VCaP (cell line): ENCODE data around the gene TYSND1.

Source experiments
- H3K27ac ChIP-seq: fragments of 450-650 bp; 2 replicates; pipeline ENCODE4 v1.5.1; 2017
- TF ChIP-seq, protein P1 (sequence below): fragments of 450-650 bp; conservative IDR thresholded peaks from 2 replicates; pipeline ENCODE4 v1.5.1; 2017; ENCODE audit warnings: mild to moderate bottlenecking, moderate library complexity

TYSND1 gene

DNA sequence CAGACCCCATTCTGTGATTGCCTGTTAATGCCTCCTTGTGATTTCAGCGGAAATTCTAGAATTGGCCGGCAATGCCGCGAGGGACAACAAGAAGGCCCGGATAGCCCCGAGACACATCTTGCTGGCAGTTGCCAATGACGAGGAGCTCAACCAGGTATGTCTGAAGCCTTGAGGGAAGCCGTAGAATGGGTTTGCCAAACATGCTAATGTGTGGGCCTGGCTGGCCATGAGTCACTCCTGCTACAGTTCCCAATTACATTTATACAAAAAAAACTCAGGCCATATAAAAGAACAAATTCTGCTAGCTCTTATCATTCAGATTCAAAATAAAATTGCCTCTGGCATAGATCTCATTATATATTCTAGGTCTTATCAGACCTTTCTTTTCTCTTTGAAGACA lies 56.5 kb downstream of the TYSND1 start:
- no peak overlapping the region for H3K27ac ChIP-seq
- TF ChIP-seq, protein P1, sequence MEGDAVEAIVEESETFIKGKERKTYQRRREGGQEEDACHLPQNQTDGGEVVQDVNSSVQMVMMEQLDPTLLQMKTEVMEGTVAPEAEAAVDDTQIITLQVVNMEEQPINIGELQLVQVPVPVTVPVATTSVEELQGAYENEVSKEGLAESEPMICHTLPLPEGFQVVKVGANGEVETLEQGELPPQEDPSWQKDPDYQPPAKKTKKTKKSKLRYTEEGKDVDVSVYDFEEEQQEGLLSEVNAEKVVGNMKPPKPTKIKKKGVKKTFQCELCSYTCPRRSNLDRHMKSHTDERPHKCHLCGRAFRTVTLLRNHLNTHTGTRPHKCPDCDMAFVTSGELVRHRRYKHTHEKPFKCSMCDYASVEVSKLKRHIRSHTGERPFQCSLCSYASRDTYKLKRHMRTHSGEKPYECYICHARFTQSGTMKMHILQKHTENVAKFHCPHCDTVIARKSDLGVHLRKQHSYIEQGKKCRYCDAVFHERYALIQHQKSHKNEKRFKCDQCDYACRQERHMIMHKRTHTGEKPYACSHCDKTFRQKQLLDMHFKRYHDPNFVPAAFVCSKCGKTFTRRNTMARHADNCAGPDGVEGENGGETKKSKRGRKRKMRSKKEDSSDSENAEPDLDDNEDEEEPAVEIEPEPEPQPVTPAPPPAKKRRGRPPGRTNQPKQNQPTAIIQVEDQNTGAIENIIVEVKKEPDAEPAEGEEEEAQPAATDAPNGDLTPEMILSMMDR: no peak

GRCh38 chr10:70088308-70088698 lies 58.2 kb downstream of the TYSND1 start:
- H3K27ac ChIP-seq: no peak overlapping the region
- TF ChIP-seq, protein P1: no peak
